ENCODE measurements around the gene FAM107A. TPM values are rescaled to one million over a fixed set of nuclear protein-coding genes. Genes with fewer than 3 reads are reported as not detected.

FAM107A gene
- polyA plus RNA-seq, 1 donor (not counting 4 experiments of a cell fraction or from before 2014, with no cell fraction given), result not detected

DNA sequence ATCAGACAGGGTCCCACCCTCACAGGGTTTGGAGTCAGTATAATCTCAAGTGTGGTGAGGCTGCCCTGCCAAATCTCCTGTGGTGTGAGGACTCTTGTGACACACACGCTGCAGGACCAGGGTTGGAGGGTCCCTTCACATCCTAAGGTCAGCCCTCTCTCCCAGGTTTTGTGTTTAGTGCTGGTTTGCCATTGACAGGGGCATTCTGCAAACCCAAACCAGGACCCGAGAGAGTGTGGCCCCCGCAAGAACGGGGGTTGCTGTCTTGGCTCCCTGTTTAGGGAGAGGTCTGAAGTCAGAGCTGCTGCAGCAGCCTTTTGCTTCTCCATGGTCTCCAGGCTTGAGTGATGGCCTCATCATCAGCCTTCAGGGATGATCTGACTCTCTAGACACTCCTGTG, 14.7 kb downstream of the FAM107A start:
- H3K9me1 ChIP-seq (ENCODE audit: control insufficient read depth, extremely low read depth, insufficient read depth, low read length), result no peaks in the 10 kb centered on the region
- dilution Hi-C loops (cut with MboI; ENCODE audit: extremely low pct_ligation_motif_present, low sequenced_read_pairs), result no loop called here
- H4K20me1 ChIP-seq (ENCODE audit: control insufficient read depth, extremely low read depth, insufficient read depth, low read length), result no peaks in the 10 kb centered on the region
- no peaks in the 10 kb centered on the region for H3K79me2 ChIP-seq (ENCODE audit: control insufficient read depth, insufficient read depth, low read length)
- TF ChIP-seq, protein P1, sequence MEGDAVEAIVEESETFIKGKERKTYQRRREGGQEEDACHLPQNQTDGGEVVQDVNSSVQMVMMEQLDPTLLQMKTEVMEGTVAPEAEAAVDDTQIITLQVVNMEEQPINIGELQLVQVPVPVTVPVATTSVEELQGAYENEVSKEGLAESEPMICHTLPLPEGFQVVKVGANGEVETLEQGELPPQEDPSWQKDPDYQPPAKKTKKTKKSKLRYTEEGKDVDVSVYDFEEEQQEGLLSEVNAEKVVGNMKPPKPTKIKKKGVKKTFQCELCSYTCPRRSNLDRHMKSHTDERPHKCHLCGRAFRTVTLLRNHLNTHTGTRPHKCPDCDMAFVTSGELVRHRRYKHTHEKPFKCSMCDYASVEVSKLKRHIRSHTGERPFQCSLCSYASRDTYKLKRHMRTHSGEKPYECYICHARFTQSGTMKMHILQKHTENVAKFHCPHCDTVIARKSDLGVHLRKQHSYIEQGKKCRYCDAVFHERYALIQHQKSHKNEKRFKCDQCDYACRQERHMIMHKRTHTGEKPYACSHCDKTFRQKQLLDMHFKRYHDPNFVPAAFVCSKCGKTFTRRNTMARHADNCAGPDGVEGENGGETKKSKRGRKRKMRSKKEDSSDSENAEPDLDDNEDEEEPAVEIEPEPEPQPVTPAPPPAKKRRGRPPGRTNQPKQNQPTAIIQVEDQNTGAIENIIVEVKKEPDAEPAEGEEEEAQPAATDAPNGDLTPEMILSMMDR (optimal IDR thresholded peaks at IDR 0.05 in 1 of 3, IDR thresholded peaks at IDR 0.05 in 1 of 3, conservative IDR thresholded peaks at IDR 0.05 in 1 of 3; ENCODE audit: extremely low read depth in 1 of 3, insufficient read depth in 2 of 3, low read length in 3 of 3), result no peak
- TF ChIP-seq EZH2 (IDR thresholded peaks at IDR 0.05; ENCODE audit: low read length), result no peak
- DNase-seq (ENCODE audit: low read depth, low spot score) (no peak), FAIRE-seq (no peak)
- H2AFZ ChIP-seq (ENCODE audit: control insufficient read depth, low read length), result no peak overlapping the region
- no peaks in the 10 kb centered on the region for H3K9me3 ChIP-seq (ENCODE audit: control insufficient read depth, low read depth, low read length)
- no peaks in the 10 kb centered on the region for H3K27me3 ChIP-seq (ENCODE audit: control insufficient read depth, extremely low read depth, insufficient read depth, low read length)
- H3K4me1 ChIP-seq (ENCODE audit: control insufficient read depth, extremely low read depth, insufficient read depth, low read length), result peaks cover 23% of the 10 kb centered on the region
- H3K4me2 ChIP-seq (ENCODE audit: control insufficient read depth, extremely low read depth, insufficient read depth, low read depth, low read length), result no peak overlapping the region
- H3K27ac ChIP-seq (ENCODE audit: control insufficient read depth, insufficient read depth, low read length), result no peak overlapping the region
- H3K4me3 ChIP-seq (ENCODE audit: control insufficient read depth in 2 of 3, extremely low read depth in 1 of 3, insufficient read depth in 2 of 3, low read depth in 1 of 3, low read length in 3 of 3), result no peak overlapping the region
- no peak overlapping the region for H3K9ac ChIP-seq (ENCODE audit: control insufficient read depth, extremely low read depth, insufficient read depth, low read length)
- H3K36me3 ChIP-seq (ENCODE audit: control insufficient read depth in 2 of 2, extremely low read depth in 1 of 2, insufficient read depth in 2 of 2, low read length in 2 of 2), result no peaks in the 10 kb centered on the region

DNA sequence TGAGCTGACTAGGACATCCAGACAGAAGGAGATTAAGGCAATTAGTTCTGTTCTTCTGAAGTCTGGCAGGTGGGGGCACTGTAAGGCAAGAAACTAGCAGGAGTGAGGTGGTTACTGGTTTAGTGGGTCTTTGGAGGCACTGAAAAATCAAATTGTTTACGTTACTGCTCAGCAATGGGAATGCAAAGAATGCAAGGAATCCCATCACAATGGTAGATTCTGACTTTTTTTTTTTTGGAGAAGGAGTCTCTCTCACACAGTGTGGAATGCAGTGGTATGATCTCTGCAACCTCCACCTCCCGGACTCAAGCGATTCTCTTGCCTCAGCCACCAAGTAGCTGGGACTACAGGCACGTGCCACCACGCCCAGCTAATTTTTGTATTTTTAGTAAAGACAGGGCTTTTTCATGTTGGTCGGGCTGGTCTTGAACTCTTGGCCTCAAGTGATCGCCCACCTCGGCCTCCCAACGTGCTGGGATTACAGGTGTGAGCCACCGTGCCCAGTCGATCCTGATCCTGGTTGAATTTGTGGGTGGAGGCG, 16.4 kb downstream of the FAM107A start:
- no peaks in the 10 kb centered on the region for H4K20me1 ChIP-seq (ENCODE audit: control insufficient read depth, extremely low read depth, insufficient read depth, low read length)
- no peak overlapping the region for H3K9ac ChIP-seq (ENCODE audit: control insufficient read depth, extremely low read depth, insufficient read depth, low read length)
- no peak overlapping the region for H3K4me2 ChIP-seq (ENCODE audit: control insufficient read depth, extremely low read depth, insufficient read depth, low read depth, low read length)
- no peaks in the 10 kb centered on the region for H3K9me1 ChIP-seq (ENCODE audit: control insufficient read depth, extremely low read depth, insufficient read depth, low read length)
- no peaks in the 10 kb centered on the region for H3K79me2 ChIP-seq (ENCODE audit: control insufficient read depth, insufficient read depth, low read length)
- H3K27me3 ChIP-seq (ENCODE audit: control insufficient read depth, extremely low read depth, insufficient read depth, low read length), result peaks cover 5% of the 10 kb centered on the region
- no peaks in the 10 kb centered on the region for H3K36me3 ChIP-seq (ENCODE audit: control insufficient read depth in 2 of 2, extremely low read depth in 1 of 2, insufficient read depth in 2 of 2, low read length in 2 of 2)
- H3K9me3 ChIP-seq (ENCODE audit: control insufficient read depth, low read depth, low read length), result no peaks in the 10 kb centered on the region
- peak; percentile 79 for FAIRE-seq
- H3K27ac ChIP-seq (ENCODE audit: control insufficient read depth, insufficient read depth, low read length), result no peak overlapping the region
- peak; percentile 68 for DNase-seq (ENCODE audit: low read depth, low spot score)
- TF ChIP-seq, protein P1 (optimal IDR thresholded peaks at IDR 0.05 in 1 of 3, IDR thresholded peaks at IDR 0.05 in 1 of 3, conservative IDR thresholded peaks at IDR 0.05 in 1 of 3; ENCODE audit: extremely low read depth in 1 of 3, insufficient read depth in 2 of 3, low read length in 3 of 3), result peak; percentile 9 to 66 (median 40)
- no peak for TF ChIP-seq EZH2 (IDR thresholded peaks at IDR 0.05; ENCODE audit: low read length)
- H3K4me1 ChIP-seq (ENCODE audit: control insufficient read depth, extremely low read depth, insufficient read depth, low read length), result peaks cover 23% of the 10 kb centered on the region
- dilution Hi-C loops (cut with MboI; ENCODE audit: extremely low pct_ligation_motif_present, low sequenced_read_pairs), result no loop called here
- no peak overlapping the region for H2AFZ ChIP-seq (ENCODE audit: control insufficient read depth, low read length)
- no peak overlapping the region for H3K4me3 ChIP-seq (ENCODE audit: control insufficient read depth in 2 of 3, extremely low read depth in 1 of 3, insufficient read depth in 2 of 3, low read depth in 1 of 3, low read length in 3 of 3)
